A549 (cell line): ENCODE data around the gene STAMBPL1. TPM values are rescaled to one million over a fixed set of nuclear protein-coding genes. Genes with fewer than 3 reads are reported as not detected.

Experiments used
- ATAC-seq, 2 experiments: fragments of 200-7000 bp in 1 of 2; fragments of >200 bp in 1 of 2; cut with Nextera tagmentation in 1 of 2; cut with Tn5 transposase in 1 of 2; 3 replicates each; pipeline versions ENCODE4 v1.8.0 to v1.9.1; 2018 to 2020; ENCODE audit warnings: mild to moderate bottlenecking in 1 of 2, moderate library complexity in 1 of 2
- CTCF ChIA-PET: fragments of 300-600 bp; sonication (Branson Sonifier 250); formaldehyde crosslinking; extraction: SDS; loops from one replicate; lab custom pipeline; 2021; ENCODE audit warnings: antibody characterized with exemption, inconsistent platforms; lab: Yijun Ruan, JAX
- POLR2A ChIA-PET: fragments of 350-600 bp; formaldehyde crosslinking; extraction: SDS; loops from one replicate; lab custom pipeline; 2021; ENCODE audit warnings: antibody characterized with exemption, inconsistent platforms; lab: Yijun Ruan, JAX
- DNase-seq, 2 experiments: peaks; one replicate each; pipeline versions ENCODE4 v3.0.0 to v3.0.0-alpha.2; 2011 to 2016; ENCODE audit warnings: low read depth in 1 of 2, low spot score in 1 of 2
- FAIRE-seq: peaks from 2 replicates; lab custom pipeline; 2011; peaks lifted over from hg19 to GRCh38; lab: Jason Lieb, UNC
- H3K27ac ChIP-seq, 2 experiments: fragments of >200 bp; sonication (Bioruptor Twin); formaldehyde crosslinking; 3 replicates each; pipeline ENCODE4 v1.5.1; 2016 to 2017
- H3K4me1 ChIP-seq: fragments of >200 bp; sonication (Bioruptor Twin); formaldehyde crosslinking; 3 replicates; pipeline ENCODE4 v1.6.1; 2016
- H3K4me2 ChIP-seq: fragments of >200 bp; sonication (Bioruptor Twin); formaldehyde crosslinking; 3 replicates; pipeline ENCODE4 v1.6.1; 2016
- H3K4me3 ChIP-seq: fragments of >200 bp; sonication (Bioruptor Twin); formaldehyde crosslinking; 3 replicates; pipeline ENCODE4 v1.5.1; 2016
- H3K9me3 ChIP-seq: fragments of >200 bp; sonication (Bioruptor Twin); formaldehyde crosslinking; 3 replicates; pipeline ENCODE4 v1.6.1; 2016
- BHLHE40 ChIP-seq: IDR thresholded peaks from 2 replicates; pipeline ENCODE4 v1.6.1; 2012; ENCODE audit warnings: low read depth, low read length, inconsistent platforms
- CBX2 ChIP-seq: fragments of 200-600 bp; sonication (generic); IDR thresholded peaks from 2 replicates; pipeline ENCODE4 v1.6.1; 2016; ENCODE audit warnings: low read depth, mild to moderate bottlenecking, borderline replicate concordance
- CEBPB ChIP-seq, 2 experiments: fragments of >200 bp in 1 of 2; sonication (Bioruptor Twin) in 1 of 2; formaldehyde crosslinking in 1 of 2; IDR thresholded peaks; 2 replicates each; pipeline ENCODE4 v1.6.1; 2012 to 2016
- CHD4 ChIP-seq: fragments of 200-600 bp; sonication (generic); IDR thresholded peaks from 2 replicates; pipeline ENCODE4 v1.6.1; 2016; ENCODE audit warnings: antibody characterized with exemption, mild to moderate bottlenecking, borderline replicate concordance
- CTCF ChIP-seq: fragments of >200 bp; sonication (Bioruptor Twin); formaldehyde crosslinking; IDR thresholded peaks from 3 replicates; pipeline ENCODE4 v1.5.1; 2016
- EHMT2 ChIP-seq: fragments of 200-600 bp; sonication (generic); IDR thresholded peaks from 2 replicates; pipeline ENCODE4 v1.6.1; 2016; ENCODE audit warnings: antibody characterized with exemption, low read depth, mild to moderate bottlenecking, moderate library complexity
- EP300 ChIP-seq, 2 experiments: fragments of >200 bp; sonication (Bioruptor Twin); formaldehyde crosslinking; IDR thresholded peaks; 2 replicates in 1 of 2; 3 replicates in 1 of 2; pipeline ENCODE4 v1.6.1; 2016 to 2017
- ESRRA ChIP-seq: fragments of 150-350 bp; IDR thresholded peaks from 2 replicates; pipeline ENCODE4 v1.6.1; 2014; ENCODE audit warnings: mild to moderate bottlenecking, low read length, borderline replicate concordance
- FOSL2 ChIP-seq, 2 experiments: fragments of 450-650 bp in 1 of 2; fragments of >200 bp in 1 of 2; sonication (Bioruptor Twin) in 1 of 2; formaldehyde crosslinking; IDR thresholded peaks; 2 replicates each; pipeline versions ENCODE4 v1.5.0 to v1.6.1; 2016 to 2020; ENCODE audit warnings: mild to moderate bottlenecking in 1 of 2, moderate library complexity in 1 of 2
- JUN ChIP-seq, 2 experiments: fragments of >200 bp; sonication (Bioruptor Twin); formaldehyde crosslinking; IDR thresholded peaks; 2 replicates in 1 of 2; 3 replicates in 1 of 2; pipeline ENCODE4 v1.6.1; 2016 to 2017
- RARB ChIP-seq: fragments of 250-450 bp; sonication (Bioruptor Pico); IDR thresholded peaks from 2 replicates; pipeline ENCODE4 v1.8.0; 2021; ENCODE audit warnings: mild to moderate bottlenecking, moderate library complexity
- SREBF2 ChIP-seq: fragments of 450-650 bp; IDR thresholded peaks from 2 replicates; pipeline ENCODE4 v1.6.1; 2014; ENCODE audit warnings: mild to moderate bottlenecking, moderate library complexity
- TFCP2L1 ChIP-seq: fragments of 250-450 bp; sonication (Bioruptor Pico); IDR thresholded peaks from 2 replicates; pipeline ENCODE4 v1.5.0; 2021; ENCODE audit warnings: mild to moderate bottlenecking
- TP53 ChIP-seq: fragments of 250-450 bp; sonication (Bioruptor Pico); IDR thresholded peaks from 2 replicates; pipeline ENCODE4 v1.5.0; 2021; ENCODE audit warnings: mild to moderate bottlenecking, moderate library complexity
- ZC3H11A ChIP-seq: fragments of 450-650 bp; IDR thresholded peaks from 2 replicates; pipeline ENCODE4 v1.6.1; 2014; ENCODE audit warnings: antibody characterized with exemption, mild to moderate bottlenecking
- ZSCAN20 ChIP-seq: fragments of 250-450 bp; sonication (Bioruptor Pico); IDR thresholded peaks from 2 replicates; pipeline ENCODE4 v1.8.0; 2022; ENCODE audit warnings: mild to moderate bottlenecking, moderate library complexity
- WGBS: methylation state at CpG from one replicate; pipeline ENCODE4 v1.1.6; 2017; ENCODE audit errors: missing lambda C conversion rate; 5-methylcytosine and 5-hydroxymethylcytosine counted together
- polyA plus RNA-seq, 4 experiments: library from polyadenylated mRNA; depleted of rRNA in 3 of 4; stranded (reverse); fragments of >200 nt; fragmentation: RNase III in 1 of 4; extraction: RNeasy Plus Mini Kit Qiagen cat#74134 plus additional on column Dnase treatment in 1 of 4; gene quantifications; 2 replicates in 3 of 4; 3 replicates in 1 of 4; pipeline ENCODE4 v1.2.3, GENCODE V29; 2011 to 2017
- TF ChIP-seq, protein P1 (sequence below): IDR thresholded peaks from 2 replicates; pipeline ENCODE4 v1.6.1; 2012
- TF ChIP-seq, protein P2 (sequence below): fragments of 150-350 bp; IDR thresholded peaks from 2 replicates; pipeline ENCODE4 v1.6.1; 2014; ENCODE audit warnings: low read depth, mild to moderate bottlenecking, low read length

Gene STAMBPL1
- polyA plus RNA-seq, 2 of the 4 experiments (the other 2 are of a cell fraction) = 29.0 to 32.1 TPM

DNA sequence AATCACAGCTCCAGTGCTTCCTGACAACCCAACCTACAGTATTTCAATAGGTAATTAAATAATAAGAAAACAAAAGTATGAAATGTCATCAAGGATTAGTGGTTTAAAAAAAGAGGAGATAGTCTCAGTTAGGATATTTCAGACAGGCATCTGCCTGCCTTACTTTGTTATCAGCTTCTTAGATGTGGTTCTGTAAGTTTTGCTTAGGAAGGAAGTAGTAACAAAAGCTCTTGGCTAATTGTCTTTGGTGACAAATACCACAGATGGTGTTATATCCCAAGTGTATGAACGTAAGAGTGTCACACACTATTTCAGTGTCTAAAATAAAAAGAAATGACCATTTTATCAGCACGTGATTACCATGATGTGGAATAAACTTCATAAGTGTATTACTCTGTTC, 82.3 kb downstream of the STAMBPL1 start:
- ChIA-PET CTCF (interaction anchor here (1.1 kb wide), 1 partner anchor 126 kb away, joined by 3 read pairs; no protein-coding TSS in a partner anchor), POLR2A (no interaction called here)
- TF ChIP-seq, protein P1, sequence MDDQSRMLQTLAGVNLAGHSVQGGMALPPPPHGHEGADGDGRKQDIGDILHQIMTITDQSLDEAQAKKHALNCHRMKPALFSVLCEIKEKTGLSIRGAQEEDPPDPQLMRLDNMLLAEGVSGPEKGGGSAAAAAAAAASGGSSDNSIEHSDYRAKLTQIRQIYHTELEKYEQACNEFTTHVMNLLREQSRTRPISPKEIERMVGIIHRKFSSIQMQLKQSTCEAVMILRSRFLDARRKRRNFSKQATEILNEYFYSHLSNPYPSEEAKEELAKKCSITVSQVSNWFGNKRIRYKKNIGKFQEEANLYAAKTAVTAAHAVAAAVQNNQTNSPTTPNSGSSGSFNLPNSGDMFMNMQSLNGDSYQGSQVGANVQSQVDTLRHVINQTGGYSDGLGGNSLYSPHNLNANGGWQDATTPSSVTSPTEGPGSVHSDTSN = no peak
- no peak for FAIRE-seq
- Histone ChIP-seq H3K4me2 (no peak overlapping the region), H3K4me1 (no peaks in the 10 kb centered on the region), H3K9me3 (no peaks in the 10 kb centered on the region), H3K27ac (no peak overlapping the region), H3K4me3 (no peak overlapping the region)
- 60% methylated on average over 2 of the region's 2 CpGs for WGBS
- no peak for DNase-seq
- no peak for ATAC-seq

GRCh38 chr10:88963318-88963717, 83.3 kb downstream of the STAMBPL1 start:
- ChIA-PET CTCF (interaction anchor here (1.1 to 2.7 kb wide), 3 partner anchors 24 to 127 kb away, joined by 3 to 8 read pairs (median 3); no protein-coding TSS in a partner anchor), POLR2A (no interaction called here)
- TF ChIP-seq RARB (CRISPR knock-in tag) = no peak
- no peak for TF ChIP-seq CTCF
- TF ChIP-seq FOSL2 (IDR thresholded peaks at IDR 0.05) = no peak
- no peak for TF ChIP-seq FOSL2 (CRISPR knock-in tag; IDR thresholded peaks at IDR 0.05)
- Histone ChIP-seq H3K9me3 (no peaks in the 10 kb centered on the region), H3K4me3 (no peak overlapping the region), H3K4me1 (no peaks in the 10 kb centered on the region), H3K4me2 (no peak overlapping the region), H3K27ac (no peak overlapping the region)
- WGBS = 87% methylated on average over 2 of the region's 2 CpGs
- no peak for FAIRE-seq
- ATAC-seq = no peak
- DNase-seq = no peak

DNA sequence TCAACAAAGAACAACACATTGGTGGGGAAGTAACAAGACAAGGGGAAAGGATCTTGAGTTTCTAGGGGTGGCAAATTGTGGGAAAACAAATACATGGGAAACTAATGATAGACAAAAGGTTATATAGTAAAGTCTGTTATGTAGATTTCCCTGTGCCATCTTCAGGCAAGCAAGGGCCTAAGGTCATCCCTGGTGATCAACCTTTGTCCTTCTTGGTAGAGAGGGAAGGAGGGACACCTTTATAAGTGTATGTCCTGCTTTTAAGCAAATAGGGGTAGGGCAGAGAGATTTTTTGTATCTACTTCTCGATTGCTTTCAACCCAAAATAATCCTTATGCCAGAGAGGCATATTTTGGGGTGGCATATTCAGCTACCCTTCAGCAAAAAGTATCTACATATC, 84.3 kb downstream of the STAMBPL1 start:
- ATAC-seq = no peak
- DNase-seq = no peak
- Histone ChIP-seq H3K4me1 (no peaks in the 10 kb centered on the region), H3K27ac (no peak overlapping the region), H3K4me3 (no peak overlapping the region), H3K4me2 (no peak overlapping the region), H3K9me3 (no peaks in the 10 kb centered on the region)
- no peak for FAIRE-seq
- WGBS = 32% methylated on average over 1 of the region's 1 CpG
- ChIA-PET POLR2A (interaction anchor here (1.0 kb wide), 1 partner anchor 26 kb away, joined by 3 read pairs; the partner anchor contains the start of gene FAS), CTCF (interaction anchor here (0.6 to 2.7 kb wide), 4 partner anchors 23 to 129 kb away, joined by 3 to 8 read pairs (median 4); no protein-coding TSS in a partner anchor)
- TF ChIP-seq FOSL2 (IDR thresholded peaks at IDR 0.05) (no peak), FOSL2 (CRISPR knock-in tag; IDR thresholded peaks at IDR 0.05) (no peak), CEBPB (IDR thresholded peaks at IDR 0.05) (no peak), BHLHE40 (no peak), TFCP2L1 (CRISPR knock-in tag) (no peak), ZSCAN20 (CRISPR knock-in tag) (no peak), CBX2 (no peak), ZC3H11A (no peak), EP300 (IDR thresholded peaks at IDR 0.05) (no peak), EHMT2 (no peak), ESRRA (no peak), TP53 (CRISPR knock-in tag) (no peak), SREBF2 (no peak), CHD4 (no peak), JUN (IDR thresholded peaks at IDR 0.05) (no peak)
- TF ChIP-seq, protein P2, sequence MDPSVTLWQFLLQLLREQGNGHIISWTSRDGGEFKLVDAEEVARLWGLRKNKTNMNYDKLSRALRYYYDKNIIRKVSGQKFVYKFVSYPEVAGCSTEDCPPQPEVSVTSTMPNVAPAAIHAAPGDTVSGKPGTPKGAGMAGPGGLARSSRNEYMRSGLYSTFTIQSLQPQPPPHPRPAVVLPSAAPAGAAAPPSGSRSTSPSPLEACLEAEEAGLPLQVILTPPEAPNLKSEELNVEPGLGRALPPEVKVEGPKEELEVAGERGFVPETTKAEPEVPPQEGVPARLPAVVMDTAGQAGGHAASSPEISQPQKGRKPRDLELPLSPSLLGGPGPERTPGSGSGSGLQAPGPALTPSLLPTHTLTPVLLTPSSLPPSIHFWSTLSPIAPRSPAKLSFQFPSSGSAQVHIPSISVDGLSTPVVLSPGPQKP = no peak
